Activated T-helper 9 cell treated with anti-CD3 and anti-CD28 coated beads, Interleukin-2, amount 50 U/mL, for 16 hours (primary cell): ENCODE results near the gene KDR.

Source experiments
- DNase-seq: peaks from one replicate; pipeline ENCODE4 v3.0.0-alpha.2; 2020; ENCODE audit warnings: low read depth

The KDR gene

GRCh38 chr4:55123791-55124190 is 1.6 kb downstream of the KDR start:
- no peak for DNase-seq

DNA sequence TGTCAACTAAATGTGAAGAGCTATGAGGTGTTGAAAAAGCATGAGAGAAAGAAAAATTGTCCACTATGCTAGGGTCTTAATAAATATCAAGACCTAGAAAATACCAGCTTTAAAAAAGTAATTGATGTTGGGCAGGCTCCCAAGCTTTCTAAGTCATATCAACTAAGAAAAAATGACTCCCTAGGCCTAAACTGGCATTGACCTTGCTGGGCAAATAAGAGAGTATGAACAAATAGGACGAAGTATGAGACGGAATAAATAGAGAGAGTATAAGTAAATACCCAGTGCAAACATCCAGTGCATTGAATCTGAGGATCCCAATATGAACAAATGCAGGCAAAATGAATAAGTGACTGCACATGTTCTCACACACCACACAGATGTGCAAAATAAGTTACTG is 3.2 kb downstream of the KDR start:
- no peak for DNase-seq

GRCh38 chr4:55121246-55121645 is 4.1 kb downstream of the KDR start:
- no peak for DNase-seq

DNA sequence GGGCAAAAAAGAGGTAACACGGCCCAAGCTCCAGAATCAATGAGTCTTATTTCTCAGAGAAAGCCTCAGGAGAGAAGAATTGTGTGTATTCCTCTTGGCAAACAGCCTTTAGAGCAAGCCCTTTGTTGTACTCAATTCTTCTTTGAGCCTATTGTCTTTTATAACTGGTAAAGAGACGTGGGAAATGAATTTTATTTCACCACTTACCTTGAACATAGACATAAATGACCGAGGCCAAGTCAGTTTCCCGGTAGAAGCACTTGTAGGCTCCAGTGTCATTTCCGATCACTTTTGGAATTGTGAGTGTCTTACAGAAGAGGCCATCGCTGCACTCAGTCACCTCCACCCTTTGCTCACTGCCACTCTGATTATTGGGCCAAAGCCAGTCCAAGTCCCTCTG is 7.0 kb downstream of the KDR start:
- DNase-seq: no peak

DNA sequence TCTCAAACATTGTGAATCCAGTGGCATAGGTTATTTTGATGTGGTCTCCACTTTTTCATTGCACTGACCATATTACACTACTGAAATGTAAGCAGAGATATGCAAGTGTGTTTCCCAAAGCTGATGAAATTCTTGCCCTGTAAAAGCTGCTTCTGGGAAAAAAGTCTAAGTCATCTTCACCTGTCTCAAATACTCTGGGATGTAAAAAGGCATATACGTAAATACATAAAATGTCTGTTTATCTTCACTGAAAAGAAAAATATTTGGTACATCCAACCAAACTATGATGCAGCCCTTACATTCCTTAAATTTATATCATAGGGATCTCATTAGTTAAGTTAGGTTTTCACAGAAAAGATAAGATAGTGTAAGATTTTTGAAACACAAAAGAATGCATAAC is 7.9 kb downstream of the KDR start:
- no peak for DNase-seq

GRCh38 chr4:55116450-55116849 is 8.9 kb downstream of the KDR start:
- no peak for DNase-seq

DNA sequence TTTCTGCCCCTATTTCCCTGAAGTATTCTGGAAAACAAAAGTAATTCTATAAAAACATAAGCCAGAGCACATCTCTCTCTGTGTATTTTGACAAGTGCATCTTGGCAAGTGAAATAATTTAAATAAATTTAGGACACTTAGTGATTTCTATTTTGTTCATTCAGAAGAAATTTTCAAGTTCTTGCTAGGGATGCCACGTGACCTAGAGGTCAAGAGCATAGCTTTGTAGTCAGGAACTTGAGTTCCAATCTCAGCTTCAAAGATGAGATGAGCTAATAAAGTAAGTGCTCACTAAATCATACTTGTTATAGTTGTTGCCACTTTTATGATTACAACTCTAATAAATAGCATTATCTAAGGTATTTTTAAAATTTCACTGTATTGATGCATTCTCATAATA is 13.8 kb downstream of the KDR start:
- no peak for DNase-seq

- DNase-seq: no peak
Measured at GRCh38 chr4:55110131-55110530, 15.3 kb downstream of the KDR start.

GRCh38 chr4:55107054-55107453 is 18.3 kb downstream of the KDR start:
- no peak for DNase-seq

DNA sequence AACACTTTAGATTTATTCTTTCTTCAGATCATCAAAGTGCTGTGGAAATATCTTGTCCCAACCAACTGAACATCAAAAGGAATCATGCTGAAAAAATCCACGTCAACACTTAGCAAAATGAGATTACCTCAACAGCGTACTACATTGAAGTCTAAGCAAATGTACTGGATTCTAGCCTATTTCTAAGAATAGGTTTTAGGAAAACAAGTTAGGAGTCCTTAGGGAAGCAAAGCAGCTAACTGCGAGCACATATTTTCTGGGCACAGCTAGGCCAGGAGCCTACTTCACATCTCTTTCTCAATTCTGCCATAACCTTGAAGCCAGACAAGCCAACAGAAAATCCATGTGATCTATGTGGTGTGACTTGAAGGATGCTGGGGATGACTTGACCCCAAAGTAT is 22.2 kb downstream of the KDR start:
- DNase-seq: no peak

DNA sequence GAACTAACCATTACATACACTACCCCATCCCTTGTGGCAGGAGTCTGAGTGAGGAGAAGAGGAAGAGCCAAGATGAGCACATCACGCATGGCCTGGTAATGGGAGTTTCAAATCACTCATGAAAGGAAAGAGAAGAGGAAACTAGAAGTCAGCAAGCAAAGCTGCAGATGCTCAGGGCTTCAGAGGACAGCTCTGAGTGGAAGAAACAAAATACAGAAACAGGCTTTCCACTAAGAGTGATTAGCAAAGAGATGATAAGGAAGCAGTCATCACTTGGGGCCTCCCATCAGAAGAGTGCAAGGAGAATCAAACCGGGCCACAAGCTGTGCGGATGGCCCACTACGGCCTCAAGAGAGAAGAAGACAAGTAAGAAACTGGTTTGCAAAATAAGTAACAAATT is 25.6 kb downstream of the KDR start:
- no peak for DNase-seq

GRCh38 chr4:55098456-55099204 is 26.8 kb downstream of the KDR start:
- no peak for DNase-seq

- no peak for DNase-seq
Measured at GRCh38 chr4:55096619-55097018, 28.8 kb downstream of the KDR start.

DNA sequence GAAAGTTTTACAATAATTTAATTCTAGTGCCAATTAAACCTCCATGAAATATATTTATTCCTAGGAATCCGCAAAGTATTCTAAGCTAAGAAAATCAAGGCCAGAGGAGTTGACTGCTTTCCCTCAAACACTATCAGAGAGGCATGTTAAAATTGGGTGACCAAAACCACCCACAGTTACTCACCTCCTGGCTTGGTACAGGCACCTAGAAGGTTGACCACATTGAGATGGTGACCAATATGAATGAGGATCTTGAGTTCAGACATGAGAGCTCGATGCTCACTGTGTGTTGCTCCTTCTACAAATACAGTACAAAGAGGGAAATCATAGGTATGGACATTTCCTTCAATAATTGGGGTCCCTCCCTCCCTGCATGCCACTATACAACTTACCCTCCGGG is 29.4 kb downstream of the KDR start:
- no peak for DNase-seq

- no peak for DNase-seq
Measured at GRCh38 chr4:55092504-55092903, 32.9 kb downstream of the KDR start.

DNA sequence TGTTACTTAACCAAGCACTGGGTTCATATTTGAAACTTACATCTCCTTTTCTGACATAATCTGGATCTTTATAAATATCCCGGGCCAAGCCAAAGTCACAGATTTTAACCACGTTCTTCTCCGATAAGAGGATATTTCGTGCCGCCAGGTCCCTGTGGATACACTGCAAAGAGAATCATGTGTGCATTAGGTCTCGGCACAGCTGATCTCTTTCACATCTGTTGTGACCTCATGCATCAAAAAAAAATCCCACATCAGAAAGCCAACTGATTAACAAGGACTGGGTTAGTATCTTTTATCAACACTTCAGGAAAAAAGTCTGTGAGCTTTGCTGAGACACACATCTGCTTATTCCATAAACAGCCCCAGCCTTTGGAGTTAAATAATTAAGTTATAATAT is 35.5 kb downstream of the KDR start:
- DNase-seq: no peak

- no peak for DNase-seq
Measured at GRCh38 chr4:55087913-55088260, 37.5 kb downstream of the KDR start.

DNA sequence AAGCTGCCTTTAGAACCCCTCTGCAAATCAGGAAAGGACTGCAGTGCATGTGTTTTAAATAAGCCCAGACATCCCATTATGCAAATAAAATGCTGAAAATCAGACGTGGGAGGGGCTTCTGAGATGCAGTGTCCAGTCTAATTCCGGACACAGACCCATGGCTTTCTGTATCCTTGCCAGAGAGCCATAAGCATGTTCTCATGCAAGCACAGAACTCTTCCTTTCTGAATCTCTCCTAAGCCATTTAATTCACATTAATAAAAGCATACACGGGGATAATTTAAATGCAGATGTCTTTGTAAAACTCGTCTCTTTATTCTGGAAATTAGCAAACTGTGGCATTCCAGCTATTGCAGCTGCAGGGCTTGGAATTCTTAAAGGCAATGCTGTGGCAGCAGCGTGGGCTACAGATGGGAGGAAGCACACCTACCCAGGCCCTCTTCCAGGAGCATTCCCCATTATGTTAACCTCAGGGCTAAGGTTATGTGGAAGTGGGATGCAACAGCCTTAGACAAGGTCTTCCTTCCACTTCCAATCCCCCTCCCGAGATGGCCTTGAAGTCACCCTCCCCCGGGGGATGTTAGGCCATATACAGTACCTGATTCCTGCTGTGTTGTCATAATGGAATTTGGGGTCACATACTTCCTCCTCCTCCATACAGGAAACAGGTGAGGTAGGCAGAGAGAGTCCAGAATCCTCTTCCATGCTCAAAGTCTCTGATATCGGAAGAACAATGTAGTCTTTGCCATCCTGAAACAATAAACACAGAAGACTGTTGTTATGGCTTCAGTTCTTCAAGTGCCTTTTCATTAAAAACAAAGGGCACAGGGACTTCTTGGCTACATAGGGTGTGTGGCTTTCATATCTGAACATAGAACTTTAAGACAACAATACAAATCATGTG is 38.1 kb downstream of the KDR start:
- no peak for DNase-seq

DNA sequence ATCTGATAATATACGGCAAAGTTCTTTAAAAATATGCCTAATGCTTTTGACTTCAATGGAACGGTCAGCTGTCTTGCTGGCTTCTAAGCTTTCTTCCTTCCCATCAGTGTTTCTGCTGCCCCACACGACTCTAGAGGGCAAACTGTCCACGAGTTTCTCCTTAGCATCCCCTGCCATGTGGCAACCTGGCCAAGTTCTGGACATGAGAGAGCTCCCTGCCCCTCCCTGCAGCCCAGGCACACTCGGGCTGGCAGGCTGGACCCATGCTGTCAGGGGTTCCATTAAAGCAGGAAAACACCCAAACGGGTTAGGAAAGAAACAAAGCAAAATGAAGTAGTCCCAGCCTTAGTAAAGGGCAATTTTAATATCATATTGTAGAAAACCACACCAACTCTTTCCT is 38.8 kb downstream of the KDR start:
- no peak for DNase-seq

DNA sequence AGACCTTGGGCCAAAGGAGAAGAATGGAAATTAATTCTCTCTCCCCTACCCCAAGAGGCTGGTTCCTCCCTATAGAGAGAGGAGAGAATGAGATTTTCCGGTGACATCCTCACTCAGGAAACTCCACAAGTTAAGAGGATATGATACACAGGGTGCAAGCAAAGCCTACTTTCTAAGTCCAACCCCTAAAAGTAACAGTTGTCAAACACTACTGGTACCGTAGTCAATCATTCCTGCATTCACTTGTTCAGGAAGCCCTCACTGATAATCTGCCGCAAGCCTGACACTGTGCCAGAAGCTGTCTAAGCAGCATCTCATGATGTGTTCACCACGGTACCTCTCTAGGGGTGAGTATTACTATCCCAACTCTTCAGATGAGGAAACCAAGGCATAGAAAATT is 41.7 kb downstream of the KDR start:
- no peak for DNase-seq

- no peak for DNase-seq
Measured at GRCh38 chr4:55082756-55083155, 42.6 kb downstream of the KDR start.

DNA sequence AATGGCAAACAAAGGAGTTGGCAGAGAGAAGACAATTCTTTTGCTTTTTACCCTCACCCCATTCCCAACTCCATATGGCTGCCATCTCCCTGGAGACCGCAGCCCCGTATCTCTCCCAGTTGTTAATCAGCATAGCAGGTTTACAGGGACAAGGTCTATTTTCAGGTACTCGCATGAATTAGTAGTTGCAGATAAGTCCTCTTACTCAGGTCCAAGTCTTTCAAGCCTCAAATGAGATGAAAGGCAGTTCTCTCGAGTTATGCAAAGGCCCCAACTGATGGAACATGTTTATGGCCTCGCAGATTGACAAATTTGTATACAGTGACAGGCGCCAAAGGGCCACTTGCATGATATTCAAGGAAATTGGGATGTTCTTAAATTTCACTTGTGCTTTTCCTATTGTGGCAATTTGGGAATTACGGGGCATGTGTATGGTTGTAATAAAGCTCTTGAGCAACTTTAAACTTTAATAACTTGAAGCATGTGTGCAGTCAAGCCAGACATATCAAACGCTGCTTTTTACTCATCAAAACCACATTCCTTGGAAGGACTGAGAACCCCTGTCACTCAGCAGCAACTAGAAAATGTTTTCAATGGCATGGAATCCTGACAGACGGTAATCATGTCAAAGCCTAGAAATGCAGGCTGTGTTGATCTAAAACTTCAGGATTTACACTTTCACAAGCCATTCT is 45.1 kb downstream of the KDR start:
- no peak for DNase-seq
